Nephron progenitor cell (in vitro differentiated cells): ENCODE measurements around the gene ZNF747.
"Not testable (repeated sequence)": the region's sequence is repeated elsewhere in the genome, so short reads cannot be mapped to it uniquely, and the experiment has no call there.

Experiments used
- DNase-seq: peaks from one replicate; pipeline ENCODE4 v3.0.0; 2021
- H3K27ac Mint-ChIP-seq: 2 replicates; pipeline ENCODE4 v1.8.0; 2021; ENCODE audit warnings: mild to moderate bottlenecking, moderate library complexity, mixed read lengths
- H3K27me3 Mint-ChIP-seq: 2 replicates; pipeline ENCODE4 v1.8.0; 2021; ENCODE audit warnings: mild to moderate bottlenecking, low read depth, mixed read lengths; ENCODE audit not compliant: poor library complexity
- H3K36me3 Mint-ChIP-seq: 2 replicates; pipeline ENCODE4 v1.8.0; 2021; ENCODE audit warnings: low read depth, mixed read lengths
- H3K4me1 Mint-ChIP-seq: 2 replicates; pipeline ENCODE4 v1.8.0; 2021; ENCODE audit warnings: mixed read lengths
- H3K4me3 Mint-ChIP-seq: 2 replicates; pipeline ENCODE4 v1.8.0; 2021; ENCODE audit warnings: mild to moderate bottlenecking, moderate library complexity, mixed read lengths
- H3K9me3 Mint-ChIP-seq: 2 replicates; pipeline ENCODE4 v1.8.0; 2021; ENCODE audit warnings: mild to moderate bottlenecking, moderate library complexity, mixed read lengths
- CTCF ChIP-seq: fragments of 200-600 bp; sonication (generic); IDR thresholded peaks from 2 replicates; pipeline ENCODE4 v1.5.0; 2021; ENCODE audit warnings: antibody characterized with exemption

Gene ZNF747

GRCh38 chr16:30548416-30549253, 14.0 kb upstream of the ZNF747 start:
- Mint-ChIP-seq H3K27me3 (no peaks in the 10 kb centered on the region), H3K36me3 (peaks cover 8% of the 10 kb centered on the region), H3K9me3 (peaks cover 3% of the 10 kb centered on the region), H3K27ac (no peak overlapping the region), H3K4me1 (peaks cover 32% of the 10 kb centered on the region), H3K4me3 (no peak overlapping the region)
- no peak for DNase-seq
- TF ChIP-seq CTCF, result no peak

GRCh38 chr16:30546115-30546514, 11.5 kb upstream of the ZNF747 start:
- Mint-ChIP-seq H3K36me3 (no peaks in the 10 kb centered on the region), H3K4me3 (no peak overlapping the region), H3K27ac (no peak overlapping the region), H3K9me3 (peaks cover 3% of the 10 kb centered on the region), H3K4me1 (peaks cover 14% of the 10 kb centered on the region), H3K27me3 (no peaks in the 10 kb centered on the region)
- TF ChIP-seq CTCF, result no peak
- no peak for DNase-seq

GRCh38 chr16:30543067-30543466, 8.4 kb upstream of the ZNF747 start:
- peaks cover 3% of the 10 kb centered on the region for H3K9me3 Mint-ChIP-seq

GRCh38 chr16:30541502-30542329, 7.1 kb upstream of the ZNF747 start:
- Mint-ChIP-seq H3K9me3 (peaks cover 8% of the 10 kb centered on the region), H3K36me3 (peaks cover 16% of the 10 kb centered on the region), H3K4me1 (peaks cover 14% of the 10 kb centered on the region), H3K27ac (no peak overlapping the region), H3K4me3 (no peak overlapping the region), H3K27me3 (no peaks in the 10 kb centered on the region)
- DNase-seq, result no peak
- no peak for TF ChIP-seq CTCF

More at GRCh38 chr16:30543067-30543466, 8.4 kb upstream of the ZNF747 start:
- Mint-ChIP-seq H3K4me3 (no peak overlapping the region), H3K4me1 (peaks cover 12% of the 10 kb centered on the region), H3K27ac (no peak overlapping the region), H3K36me3 (peaks cover 3% of the 10 kb centered on the region), H3K27me3 (no peaks in the 10 kb centered on the region)
- no peak for DNase-seq
- no peak for TF ChIP-seq CTCF

GRCh38 chr16:30540916-30541464, 6.3 kb upstream of the ZNF747 start:
- not testable (repeated sequence) for H3K27ac Mint-ChIP-seq, H3K4me3 Mint-ChIP-seq, H3K27me3 Mint-ChIP-seq, H3K9me3 Mint-ChIP-seq, DNase-seq
- Mint-ChIP-seq H3K36me3 (peaks cover 23% of the 10 kb centered on the region), H3K4me1 (peaks cover 20% of the 10 kb centered on the region)

GRCh38 chr16:30539986-30540526, 5.4 kb upstream of the ZNF747 start:
- H3K4me3 Mint-ChIP-seq, DNase-seq, H3K9me3 Mint-ChIP-seq, H3K27me3 Mint-ChIP-seq, H3K27ac Mint-ChIP-seq: not testable (repeated sequence)
- H3K36me3 Mint-ChIP-seq, result peaks cover 25% of the 10 kb centered on the region
- peaks cover 30% of the 10 kb centered on the region for H3K4me1 Mint-ChIP-seq
